ENCODE data around the gene ASTE1.
"Not testable (repeated sequence)": the region's sequence is repeated elsewhere in the genome, so short reads cannot be mapped to it uniquely, and the experiment has no call there.

ASTE1 gene

GRCh38 chr3:131008326-131008725 lies 18.3 kb downstream of the ASTE1 start:
- no peak for DNase-seq

- DNase-seq: no peak
These were observed 18.8 kb downstream of the ASTE1 start for GRCh38 chr3:131007782-131008181.

- no peak for DNase-seq
These were observed 19.4 kb downstream of the ASTE1 start for GRCh38 chr3:131007256-131007655.

- DNase-seq: no peak
These were observed 22.0 kb downstream of the ASTE1 start for GRCh38 chr3:131004603-131005002.

DNA sequence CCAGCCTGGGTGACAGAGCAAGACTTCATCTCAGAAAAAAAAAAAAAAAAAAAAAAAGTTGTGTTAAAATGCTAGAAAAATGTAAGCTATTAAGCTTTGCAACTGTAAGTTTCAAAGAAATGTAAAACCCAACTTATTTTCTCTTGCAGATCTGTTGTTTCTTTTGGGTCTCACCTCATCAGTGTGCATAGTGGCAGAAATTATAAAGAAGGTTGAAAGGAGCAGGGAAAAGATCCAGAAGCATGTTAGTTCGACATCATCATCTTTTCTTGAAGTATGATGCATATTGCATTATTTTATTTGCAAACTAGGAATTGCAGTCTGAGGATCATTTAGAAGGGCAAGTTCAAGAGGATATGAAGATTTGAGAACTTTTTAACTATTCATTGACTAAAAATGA lies 25.6 kb downstream of the ASTE1 start:
- DNase-seq: no peak

GRCh38 chr3:130997289-130997688 lies 29.3 kb downstream of the ASTE1 start:
- peak in 2 of 3 donors; percentile 39 to 43 for DNase-seq

DNA sequence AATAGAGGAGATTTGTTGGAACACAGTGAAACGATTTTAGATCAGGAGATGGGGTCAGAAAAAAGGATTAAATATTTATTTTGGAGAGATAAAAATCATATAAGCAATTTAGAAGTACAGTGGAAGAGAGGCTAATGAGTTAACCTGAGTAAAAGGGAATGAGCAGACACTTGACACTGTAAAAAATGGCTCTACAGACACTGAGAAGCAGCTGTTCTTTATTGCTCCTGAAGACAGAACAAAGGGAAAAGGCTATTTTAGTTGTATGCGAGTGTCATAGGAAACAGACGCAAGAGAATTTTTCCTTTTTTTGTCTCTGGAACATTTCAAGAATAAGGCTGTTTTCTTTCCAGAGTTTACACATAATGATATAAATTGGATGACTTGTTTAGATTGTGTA lies 34.3 kb downstream of the ASTE1 start:
- DNase-seq: no peak

- no peak for DNase-seq
These were observed 35.5 kb downstream of the ASTE1 start for GRCh38 chr3:130991126-130991525.

DNA sequence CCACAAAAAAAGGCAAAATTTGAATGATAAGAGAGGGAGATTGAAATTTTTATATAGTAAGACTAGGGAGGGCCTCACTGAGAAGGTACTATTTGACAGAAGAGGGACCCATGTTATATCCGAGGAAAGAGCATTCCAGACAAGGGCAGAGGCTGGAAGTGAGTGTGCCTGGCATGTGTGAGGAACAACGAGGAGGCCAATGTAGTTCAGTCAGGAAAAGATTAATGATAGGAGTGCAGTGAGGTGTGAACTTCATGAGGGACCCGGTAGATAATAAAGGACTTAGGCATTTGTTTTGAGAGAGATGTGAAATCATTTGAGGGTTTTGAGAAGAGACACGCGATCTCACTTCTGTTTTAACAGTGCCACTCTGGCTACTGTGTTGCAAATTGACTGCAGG lies 36.3 kb downstream of the ASTE1 start:
- no peak for DNase-seq

DNA sequence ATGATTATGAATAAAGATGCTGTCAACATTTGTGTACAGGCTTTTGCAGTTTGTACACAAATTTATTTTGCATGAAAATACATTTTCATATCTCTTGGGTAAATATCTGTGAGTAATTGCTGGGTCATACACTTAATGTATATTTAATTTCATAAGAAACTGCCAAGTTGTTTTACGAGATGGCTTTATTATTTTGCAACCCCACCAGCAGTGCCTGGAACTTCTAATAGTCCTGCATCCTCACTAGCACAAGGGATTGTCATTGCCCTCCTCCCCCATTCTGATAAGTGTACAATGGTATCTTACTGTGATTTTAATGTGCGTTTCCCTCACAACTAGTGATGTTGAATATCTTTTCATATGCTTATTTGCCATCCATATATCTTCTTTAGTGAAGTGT lies 45.2 kb downstream of the ASTE1 start:
- no peak for DNase-seq

- no peak for DNase-seq
These were observed 47.5 kb downstream of the ASTE1 start for GRCh38 chr3:130979117-130979516.

DNA sequence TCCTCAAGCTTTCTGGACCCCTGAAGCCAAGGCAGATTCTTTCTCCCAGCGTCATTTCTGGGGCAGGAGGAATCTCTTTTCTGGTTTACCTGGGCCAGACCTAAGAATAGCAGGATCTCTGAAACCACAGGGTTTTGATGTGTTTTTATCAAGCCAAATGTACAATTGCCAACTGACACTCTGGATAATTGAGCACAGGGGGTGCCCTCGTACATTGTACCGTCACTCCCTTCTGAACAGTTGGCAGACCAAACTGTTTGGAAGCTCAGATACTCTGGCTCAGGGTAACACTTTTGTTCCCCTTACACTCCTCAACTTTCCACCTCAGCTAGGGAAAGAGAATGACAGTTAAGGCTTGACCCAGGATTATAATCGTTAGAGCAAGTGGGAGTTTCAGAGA lies 49.9 kb downstream of the ASTE1 start:
- DNase-seq: no peak

- no peak for DNase-seq
These were observed 51.4 kb downstream of the ASTE1 start for GRCh38 chr3:130975251-130975650.

- no peak for DNase-seq
These were observed 52.4 kb downstream of the ASTE1 start for GRCh38 chr3:130974201-130974600.

GRCh38 chr3:130973406-130973805 lies 53.2 kb downstream of the ASTE1 start:
- DNase-seq: no peak

- DNase-seq: not testable (repeated sequence)
These were observed 54.0 kb downstream of the ASTE1 start for GRCh38 chr3:130972592-130972991.

DNA sequence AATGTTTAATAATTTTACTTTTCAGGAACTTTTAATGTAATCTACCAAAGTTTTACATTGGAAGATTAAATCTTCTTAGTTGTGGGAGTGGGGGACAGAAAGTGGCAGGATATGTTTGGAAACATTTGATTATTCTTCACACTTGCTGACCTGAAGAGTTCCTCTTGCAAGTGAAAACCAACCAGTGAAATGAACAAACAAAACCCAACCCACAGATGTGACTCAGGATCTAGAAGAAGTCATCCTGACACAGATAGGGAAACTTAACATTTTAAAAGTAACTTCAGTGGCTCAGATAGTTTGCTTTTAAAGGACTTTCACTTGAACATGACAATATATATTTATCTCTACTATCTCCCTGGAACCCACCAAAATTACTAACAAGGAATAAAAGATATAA lies 55.4 kb downstream of the ASTE1 start:
- peak; percentile 27 to 50 (median 40) for DNase-seq

GRCh38 chr3:130969621-130970020 lies 57.0 kb downstream of the ASTE1 start:
- DNase-seq: no peak

GRCh38 chr3:130968221-130968620 lies 58.4 kb downstream of the ASTE1 start:
- DNase-seq: no peak

DNA sequence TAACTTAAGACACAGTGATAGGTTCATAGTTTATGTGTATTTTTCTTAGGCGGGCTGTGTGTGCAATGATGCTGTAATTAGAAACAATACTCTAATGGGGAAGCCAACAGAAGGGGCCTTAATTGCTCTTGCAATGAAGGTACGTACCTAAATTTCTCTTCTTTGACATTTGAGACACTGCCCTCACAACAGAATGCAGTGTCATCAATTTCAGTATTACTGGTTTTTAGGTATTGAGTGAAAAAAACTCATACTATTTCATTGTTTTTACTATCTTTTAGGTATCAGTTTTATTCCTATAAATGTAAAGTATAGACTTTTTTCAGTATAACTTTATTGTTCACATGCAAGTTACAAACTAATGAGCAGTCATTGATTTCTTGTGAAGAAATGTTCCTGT lies 59.3 kb downstream of the ASTE1 start:
- no peak for DNase-seq

DNA sequence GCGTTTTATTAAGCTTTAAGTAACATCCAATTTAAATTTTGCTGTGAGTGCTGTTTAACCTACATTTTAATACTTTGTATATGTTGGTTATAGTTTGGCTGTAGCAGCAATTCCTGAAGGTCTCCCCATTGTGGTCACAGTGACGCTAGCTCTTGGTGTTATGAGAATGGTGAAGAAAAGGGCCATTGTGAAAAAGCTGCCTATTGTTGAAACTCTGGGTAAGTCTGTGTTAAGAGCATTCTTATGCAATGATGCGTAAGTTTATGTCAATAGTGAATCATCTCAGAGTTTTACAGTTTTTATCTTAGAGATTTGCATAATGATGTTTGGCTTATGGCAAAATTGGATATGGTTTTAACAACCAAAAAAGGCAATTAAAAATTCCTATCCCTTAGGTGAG lies 62.7 kb downstream of the ASTE1 start:
- peak; percentile 30 to 67 (median 61) for DNase-seq
